GM21786 (cell line): ENCODE data around the gene MYO1E.
"Not testable (repeated sequence)": the region's sequence is repeated elsewhere in the genome, so short reads cannot be mapped to it uniquely, and the experiment has no call there.

ENCODE experiments used
- ATAC-seq: cut with Tn5 transposase; IDR thresholded peaks from one replicate; pipeline ENCODE4 v1.9.1; 2021; ENCODE audit not compliant: unreplicated experiment

MYO1E gene

GRCh38 chr15:59387196-59387878 is 14.7 kb upstream of the MYO1E start:
- not testable (repeated sequence) for ATAC-seq

GRCh38 chr15:59385171-59385570 is 12.5 kb upstream of the MYO1E start:
- no peak for ATAC-seq

GRCh38 chr15:59384507-59384906 is 11.8 kb upstream of the MYO1E start:
- no peak for ATAC-seq

- no peak for ATAC-seq
Observed at GRCh38 chr15:59380902-59381610, 8.4 kb upstream of the MYO1E start.

- no peak for ATAC-seq
Observed at GRCh38 chr15:59379531-59379930, 6.9 kb upstream of the MYO1E start.

- ATAC-seq = no peak
Observed at GRCh38 chr15:59378855-59379254, 6.2 kb upstream of the MYO1E start.

- no peak for ATAC-seq
Observed at GRCh38 chr15:59377924-59378323, 5.3 kb upstream of the MYO1E start.

GRCh38 chr15:59376733-59377132 is 4.1 kb upstream of the MYO1E start:
- no peak for ATAC-seq

- ATAC-seq = no peak
Observed at GRCh38 chr15:59373215-59373614, 544 bp upstream of the MYO1E start.

- ATAC-seq = peak; percentile 11
Observed at GRCh38 chr15:59371458-59372351, 966 bp downstream of the MYO1E start.

GRCh38 chr15:59369597-59369996 is 3.1 kb downstream of the MYO1E start:
- no peak for ATAC-seq

GRCh38 chr15:59367022-59367451 is 5.6 kb downstream of the MYO1E start:
- no peak for ATAC-seq

GRCh38 chr15:59366333-59367021 is 6.2 kb downstream of the MYO1E start:
- ATAC-seq = no peak

- no peak for ATAC-seq
Observed at GRCh38 chr15:59364248-59364647, 8.4 kb downstream of the MYO1E start.

GRCh38 chr15:59362331-59362730 is 10.3 kb downstream of the MYO1E start:
- ATAC-seq = no peak

- ATAC-seq = no peak
Observed at GRCh38 chr15:59360896-59361295, 11.8 kb downstream of the MYO1E start.

- no peak for ATAC-seq
Observed at GRCh38 chr15:59360305-59360704, 12.4 kb downstream of the MYO1E start.

GRCh38 chr15:59355730-59356129 is 16.9 kb downstream of the MYO1E start:
- no peak for ATAC-seq

- no peak for ATAC-seq
Observed at GRCh38 chr15:59354417-59355031, 18.1 kb downstream of the MYO1E start.

GRCh38 chr15:59353994-59354416 is 18.7 kb downstream of the MYO1E start:
- ATAC-seq = no peak

GRCh38 chr15:59352683-59353082 is 20.0 kb downstream of the MYO1E start:
- no peak for ATAC-seq
